Tibial nerve (tissue), 4 donors: ENCODE measurements around the gene PRKCZ. TPM values are rescaled to one million over a fixed set of nuclear protein-coding genes. Genes with fewer than 3 reads are reported as not detected.

Experiments used
- DNase-seq, 2 donors: peaks; one replicate each; pipeline ENCODE4 v3.0.0-alpha.2; 2019; ENCODE audit warnings: low spot score in 2 of 2
- H3K27ac ChIP-seq, 4 donors: fragments of 200-600 bp; sonication (generic) in 3 of 4; one replicate each; pipeline ENCODE4 v1.5.1; 2017 to 2019; ENCODE audit warnings: mild to moderate bottlenecking in 1 of 4
- H3K27me3 ChIP-seq, 2 donors: fragments of 200-600 bp; sonication (generic) in 1 of 2; one replicate each; pipeline versions ENCODE4 v1.5.1 to v1.6.0; 2017 to 2019
- H3K36me3 ChIP-seq, 3 donors: fragments of 200-600 bp; sonication (generic); one replicate each; pipeline ENCODE4 v1.5.1; 2018 to 2019
- H3K4me1 ChIP-seq, 4 donors: fragments of 200-600 bp; sonication (generic) in 3 of 4; one replicate each; pipeline ENCODE4 v1.5.1; 2017 to 2019
- H3K4me3 ChIP-seq, 4 donors: fragments of 200-600 bp; sonication (generic) in 3 of 4; one replicate each; pipeline ENCODE4 v1.5.1; 2017 to 2019; ENCODE audit warnings: mild to moderate bottlenecking in 1 of 4, moderate library complexity in 1 of 4
- H3K9me3 ChIP-seq, 4 donors: fragments of 200-600 bp; sonication (generic) in 3 of 4; one replicate each; pipeline ENCODE4 v1.5.1; 2017 to 2019
- CTCF ChIP-seq, 5 experiments: fragments of 200-600 bp in 3 of 5; fragments of 450-650 bp in 2 of 5; sonication (generic) in 3 of 5; IDR thresholded peaks; one replicate each; pipeline ENCODE4 v1.5.1; 2016 to 2019; ENCODE audit warnings: antibody characterized with exemption in 5 of 5, mild to moderate bottlenecking in 3 of 5, moderate library complexity in 2 of 5
- EP300 ChIP-seq, 2 donors: sonication (generic); formaldehyde crosslinking; IDR thresholded peaks; one replicate each; pipeline ENCODE4 v1.6.1; 2017; ENCODE audit warnings: antibody characterized with exemption in 2 of 2, mild to moderate bottlenecking in 1 of 2
- POLR2A ChIP-seq, 2 donors: fragments of 450-650 bp; IDR thresholded peaks; one replicate each; pipeline ENCODE4 v1.6.1; 2017; ENCODE audit warnings: antibody characterized with exemption in 2 of 2, mild to moderate bottlenecking in 2 of 2, moderate library complexity in 2 of 2
- whole genome bisulfite sequencing, 2 donors: methylation state at CpG; one replicate each; pipeline ENCODE4 v1.1.5; 2018; 5-methylcytosine and 5-hydroxymethylcytosine counted together
- total RNA-seq, 4 donors: library from RNA; depleted of rRNA; stranded (reverse); fragments of >200 nt; gene quantifications; one replicate each; pipeline ENCODE4 v1.1.0, GENCODE V29; 2016

PRKCZ gene
- total RNA-seq, 4 donors from 2014 or later = 2.0 to 3.9 (median 2.8) TPM

- 2% methylated on average over 41 of the region's 51 CpGs; no CpG with 5 or more reads in 1 of the 2 donors for WGBS, 2 donors
- peak overlapping the region in 1 of 4 donors; percentile 74 for H3K27ac ChIP-seq
Observed at GRCh38 chr1:2050461-2050792, 216 bp downstream of the PRKCZ start.

GRCh38 chr1:2050793-2051682 lies 827 bp downstream of the PRKCZ start:
- no peaks in the 10 kb centered on the region for H3K36me3 ChIP-seq
- H3K9me3 ChIP-seq = no peaks in the 10 kb centered on the region
- TF ChIP-seq EP300 (IDR thresholded peaks at IDR 0.05) = no peak
- no peak for TF ChIP-seq CTCF (IDR thresholded peaks at IDR 0.05)
- TF ChIP-seq POLR2A (IDR thresholded peaks at IDR 0.05) = no peak
- peaks cover 4 to 73% of the 10 kb centered on the region in 2 donors for H3K27me3 ChIP-seq
- H3K27ac ChIP-seq = peak overlapping the region in 1 of 4 donors; percentile 74
- WGBS, 2 donors = 14 to 17% methylated on average over 34 to 45 of the region's 84 CpGs
- H3K4me3 ChIP-seq = peak overlapping the region in 3 of 4 donors; percentile 6 to 53 (median 47)
- H3K4me1 ChIP-seq = peaks cover 0 to 19% (median 5%) of the 10 kb centered on the region in 4 donors
- DNase-seq = no peak

More at GRCh38 chr1:2050461-2050792, 216 bp downstream of the PRKCZ start:
- Histone ChIP-seq H3K27me3 (peaks cover 4 to 80% of the 10 kb centered on the region in 2 donors), H3K4me1 (peaks cover 0 to 23% (median 5%) of the 10 kb centered on the region in 4 donors), H3K36me3 (no peaks in the 10 kb centered on the region), H3K9me3 (no peaks in the 10 kb centered on the region), H3K4me3 (peak overlapping the region in 3 of 4 donors; percentile 6 to 53 (median 47))
- no peak for DNase-seq
- TF ChIP-seq EP300 (IDR thresholded peaks at IDR 0.05) = no peak
- no peak for TF ChIP-seq POLR2A (IDR thresholded peaks at IDR 0.05)
- TF ChIP-seq CTCF (IDR thresholded peaks at IDR 0.05) = no peak

GRCh38 chr1:2052054-2052679 lies 2.0 kb downstream of the PRKCZ start:
- DNase-seq = no peak
- H3K36me3 ChIP-seq = no peaks in the 10 kb centered on the region
- H3K27me3 ChIP-seq = peaks cover 4 to 62% of the 10 kb centered on the region in 2 donors

GRCh38 chr1:2052756-2053155 lies 2.5 kb downstream of the PRKCZ start:
- Histone ChIP-seq H3K4me3 (no peak overlapping the region), H3K27ac (no peak overlapping the region), H3K27me3 (peaks cover 4 to 56% of the 10 kb centered on the region in 2 donors)

More at GRCh38 chr1:2052054-2052679, 2.0 kb downstream of the PRKCZ start:
- Histone ChIP-seq H3K27ac (no peak overlapping the region), H3K4me1 (peaks cover 0 to 19% (median 5%) of the 10 kb centered on the region in 4 donors), H3K9me3 (no peaks in the 10 kb centered on the region), H3K4me3 (no peak overlapping the region)
- no peak for TF ChIP-seq EP300 (IDR thresholded peaks at IDR 0.05)
- no peak for TF ChIP-seq CTCF (IDR thresholded peaks at IDR 0.05)
- TF ChIP-seq POLR2A (IDR thresholded peaks at IDR 0.05) = no peak
- 53 to 56% methylated on average over 14 to 16 of the region's 16 CpGs for WGBS, 2 donors

More at GRCh38 chr1:2052756-2053155, 2.5 kb downstream of the PRKCZ start:
- Histone ChIP-seq H3K9me3 (no peaks in the 10 kb centered on the region), H3K36me3 (no peaks in the 10 kb centered on the region), H3K4me1 (peaks cover 0 to 19% (median 5%) of the 10 kb centered on the region in 4 donors)
- DNase-seq = no peak
- TF ChIP-seq CTCF (IDR thresholded peaks at IDR 0.05) (no peak), EP300 (IDR thresholded peaks at IDR 0.05) (no peak), POLR2A (IDR thresholded peaks at IDR 0.05) (no peak)
- WGBS, 2 donors = 81 to 84% methylated on average over 9 to 10 of the region's 10 CpGs
